GM23338 (cell line): Measurements from ENCODE around the gene C10orf90. TPM values are rescaled to one million over a fixed set of nuclear protein-coding genes. Genes with fewer than 3 reads are reported as not detected.

Experiments
- ATAC-seq: fragments of 200-7000 bp; cut with Tn5 transposase; 3 replicates; pipeline ENCODE4 v1.9.1; 2020
- DNase-seq: peaks from one replicate; pipeline ENCODE4 v3.0.0-alpha.2; 2015; ENCODE audit warnings: low spot score
- H2AFZ ChIP-seq: fragments of 200-600 bp; sonication (generic); 2 replicates; pipeline ENCODE4 v1.8.0; 2016; ENCODE audit warnings: antibody characterized with exemption, mild to moderate bottlenecking, moderate library complexity
- H3F3A ChIP-seq: fragments of 200-600 bp; sonication (generic); replicated peaks from 2 replicates; pipeline ENCODE4 v1.8.0; 2017; ENCODE audit warnings: antibody characterized with exemption, mixed run types, low read depth
- H3K27ac ChIP-seq: fragments of 200-600 bp; sonication (generic); 2 replicates; pipeline ENCODE4 v1.6.1; 2016; ENCODE audit warnings: low read depth
- H3K27me3 ChIP-seq: fragments of 200-600 bp; sonication (generic); 2 replicates; pipeline ENCODE4 v1.8.0; 2016; ENCODE audit warnings: mild to moderate bottlenecking, mixed run types, moderate library complexity; ENCODE audit not compliant: insufficient read depth
- H3K36me3 ChIP-seq: fragments of 200-600 bp; sonication (generic); 2 replicates; pipeline ENCODE4 v1.8.0; 2016; ENCODE audit warnings: mild to moderate bottlenecking; ENCODE audit not compliant: insufficient read depth
- H3K4me1 ChIP-seq: fragments of 200-600 bp; sonication (generic); 2 replicates; pipeline ENCODE4 v1.8.0; 2016; ENCODE audit warnings: mild to moderate bottlenecking, moderate library complexity; ENCODE audit not compliant: insufficient read depth
- H3K4me2 ChIP-seq: fragments of 200-600 bp; sonication (generic); 2 replicates; pipeline ENCODE4 v1.7.1; 2017; ENCODE audit warnings: mixed run types
- H3K4me3 ChIP-seq: fragments of 200-600 bp; sonication (generic); 2 replicates; pipeline ENCODE4 v1.6.1; 2016; ENCODE audit warnings: mixed run types
- H3K79me2 ChIP-seq: fragments of 200-600 bp; sonication (generic); replicated peaks from 2 replicates; pipeline ENCODE4 v1.8.0; 2017; ENCODE audit warnings: mild to moderate bottlenecking; ENCODE audit not compliant: insufficient read depth
- H3K9me2 ChIP-seq: fragments of 200-600 bp; sonication (generic); 2 replicates; pipeline ENCODE4 v1.8.0; 2017; ENCODE audit not compliant: insufficient read depth
- H4K20me1 ChIP-seq: fragments of 200-600 bp; sonication (generic); replicated peaks from 2 replicates; pipeline ENCODE4 v1.8.0; 2017; ENCODE audit warnings: mild to moderate bottlenecking; ENCODE audit not compliant: insufficient read depth
- H3K27ac Mint-ChIP-seq: 2 replicates; pipeline ENCODE4 v1.8.0; 2020; ENCODE audit warnings: inconsistent platforms, mild to moderate bottlenecking, moderate library complexity, mixed read lengths
- H3K27me3 Mint-ChIP-seq: 3 replicates; pipeline ENCODE4 v1.8.0; 2022; ENCODE audit warnings: low read depth, mild to moderate bottlenecking, moderate library complexity, mixed read lengths, inconsistent platforms; ENCODE audit not compliant: insufficient read depth, poor library complexity
- H3K36me3 Mint-ChIP-seq: 3 replicates; pipeline ENCODE4 v1.8.0; 2021; ENCODE audit warnings: low read depth, mild to moderate bottlenecking, inconsistent platforms, moderate library complexity, mixed read lengths
- H3K4me1 Mint-ChIP-seq: 3 replicates; pipeline ENCODE4 v1.8.0; 2020; ENCODE audit warnings: mild to moderate bottlenecking, inconsistent platforms, mixed read lengths
- H3K4me3 Mint-ChIP-seq: 3 replicates; pipeline ENCODE4 v1.8.0; 2021; ENCODE audit warnings: moderate library complexity, mild to moderate bottlenecking, inconsistent platforms, mixed read lengths
- H3K9me3 Mint-ChIP-seq: 3 replicates; pipeline ENCODE4 v1.8.0; 2020; ENCODE audit warnings: moderate library complexity, mild to moderate bottlenecking, inconsistent platforms, mixed read lengths
- CREB1 ChIP-seq: fragments of 250-450 bp; sonication (Bioruptor Pico); IDR thresholded peaks from 2 replicates; pipeline ENCODE4 v1.5.0; 2020; ENCODE audit warnings: low read depth, mild to moderate bottlenecking, moderate library complexity
- CTCF ChIP-seq, 2 experiments: fragments of 200-600 bp in 1 of 2; sonication (generic) in 1 of 2; conservative IDR thresholded peaks; 2 replicates each; pipeline versions ENCODE4 v1.5.1 to v1.6.1; 2016 to 2017; ENCODE audit warnings: antibody characterized with exemption in 2 of 2, low read depth in 2 of 2, mild to moderate bottlenecking in 2 of 2, moderate library complexity in 1 of 2
- ETS1 ChIP-seq: IDR thresholded peaks from 2 replicates; pipeline ENCODE4 v1.6.1; 2016; ENCODE audit warnings: antibody characterized with exemption
- EZH2 ChIP-seq: fragments of 200-600 bp; sonication (generic); IDR thresholded peaks from one replicate; pipeline ENCODE4 v1.8.0; 2017; ENCODE audit warnings: antibody characterized with exemption, mild to moderate bottlenecking, low read depth; ENCODE audit not compliant: unreplicated experiment
- EZH2phosphoT487 ChIP-seq: fragments of 200-600 bp; sonication (generic); IDR thresholded peaks from one replicate; pipeline ENCODE4 v1.8.1; 2018; ENCODE audit warnings: antibody characterized with exemption; ENCODE audit not compliant: unreplicated experiment
- JUNB ChIP-seq: IDR thresholded peaks from one replicate; pipeline ENCODE4 v1.6.1; 2016; ENCODE audit warnings: antibody characterized with exemption; ENCODE audit not compliant: unreplicated experiment
- NANOG ChIP-seq: IDR thresholded peaks from 2 replicates; pipeline ENCODE4 v1.6.1; 2016; ENCODE audit warnings: antibody characterized with exemption, borderline replicate concordance
- POLR2AphosphoS5 ChIP-seq: IDR thresholded peaks from 2 replicates; pipeline ENCODE4 v1.6.1; 2016; ENCODE audit warnings: antibody characterized with exemption, low read depth
- STAT1 ChIP-seq: IDR thresholded peaks from one replicate; pipeline ENCODE4 v1.6.1; 2016; ENCODE audit warnings: antibody characterized with exemption; ENCODE audit not compliant: unreplicated experiment
- ZNF114 ChIP-seq: fragments of 250-450 bp; sonication (Bioruptor Pico); IDR thresholded peaks from 2 replicates; pipeline ENCODE4 v1.5.0; 2020; ENCODE audit warnings: mild to moderate bottlenecking, moderate library complexity
- ZNF331 ChIP-seq: fragments of 250-450 bp; sonication (Bioruptor Pico); IDR thresholded peaks from 2 replicates; pipeline ENCODE4 v1.5.0; 2020; ENCODE audit warnings: low read depth, mild to moderate bottlenecking, moderate library complexity
- polyA plus RNA-seq: library from polyadenylated mRNA; unstranded; fragments of >200 nt; fragmentation: Nextera tagmentation; extraction: Ambion mirVana; gene quantifications from 2 replicates; pipeline ENCODE4 v1.2.1, GENCODE V29; 2016
- total RNA-seq: library from RNA; depleted of rRNA; stranded (reverse); fragments of >200 nt; shearing (Covaris generic); gene quantifications from 2 replicates; pipeline ENCODE4 v1.2.3, GENCODE V29; 2014
- TF ChIP-seq, protein P1 (sequence below): IDR thresholded peaks from one replicate; pipeline ENCODE4 v1.6.1; 2018; ENCODE audit warnings: antibody characterized with exemption; ENCODE audit not compliant: unreplicated experiment

The C10orf90 gene
- total and polyA plus RNA-seq, 2 experiments from 2014 or later = 0.76 to 0.97 TPM

GRCh38 chr10:126634347-126634746 is 36.1 kb downstream of the C10orf90 start (continued):
- TF ChIP-seq ZNF331 = no peak
- TF ChIP-seq NANOG = no peak
- TF ChIP-seq EZH2phosphoT487 = no peak
- no peak for TF ChIP-seq POLR2AphosphoS5
- no peak for TF ChIP-seq JUNB
- no peak for TF ChIP-seq ETS1
- TF ChIP-seq CTCF (conservative IDR thresholded peaks at IDR 0.05; ENCODE audit: low read depth in 2 of 2) = no peak

- no peak for DNase-seq
- no peak for ATAC-seq
- Histone ChIP-seq H4K20me1 (no peaks in the 10 kb centered on the region), H3K79me2 (no peaks in the 10 kb centered on the region), H3K9me2 (no peaks in the 10 kb centered on the region), H3K4me3 (no peak overlapping the region), H3K4me2 (no peak overlapping the region), H3K4me1 (no peaks in the 10 kb centered on the region), H2AFZ (no peak overlapping the region), H3K36me3 (no peaks in the 10 kb centered on the region), H3K27ac (no peak overlapping the region), H3F3A (no peaks in the 10 kb centered on the region), H3K27me3 (no peaks in the 10 kb centered on the region)
- H3K9me3 Mint-ChIP-seq = no peaks in the 10 kb centered on the region
- H3K27ac Mint-ChIP-seq = no peak overlapping the region
- H3K4me3 Mint-ChIP-seq = no peak overlapping the region
- no peaks in the 10 kb centered on the region for H3K36me3 Mint-ChIP-seq
- H3K4me1 Mint-ChIP-seq = no peaks in the 10 kb centered on the region
- no peaks in the 10 kb centered on the region for H3K27me3 Mint-ChIP-seq
- TF ChIP-seq CREB1 (CRISPR knock-in tag) (no peak), ZNF114 (CRISPR knock-in tag) (no peak), ZNF331 (no peak), EZH2phosphoT487 (no peak), ETS1 (no peak), JUNB (no peak), CTCF (conservative IDR thresholded peaks at IDR 0.05; ENCODE audit: low read depth in 2 of 2) (no peak), EZH2 (no peak), STAT1 (no peak), NANOG (no peak)
- TF ChIP-seq, protein P1, sequence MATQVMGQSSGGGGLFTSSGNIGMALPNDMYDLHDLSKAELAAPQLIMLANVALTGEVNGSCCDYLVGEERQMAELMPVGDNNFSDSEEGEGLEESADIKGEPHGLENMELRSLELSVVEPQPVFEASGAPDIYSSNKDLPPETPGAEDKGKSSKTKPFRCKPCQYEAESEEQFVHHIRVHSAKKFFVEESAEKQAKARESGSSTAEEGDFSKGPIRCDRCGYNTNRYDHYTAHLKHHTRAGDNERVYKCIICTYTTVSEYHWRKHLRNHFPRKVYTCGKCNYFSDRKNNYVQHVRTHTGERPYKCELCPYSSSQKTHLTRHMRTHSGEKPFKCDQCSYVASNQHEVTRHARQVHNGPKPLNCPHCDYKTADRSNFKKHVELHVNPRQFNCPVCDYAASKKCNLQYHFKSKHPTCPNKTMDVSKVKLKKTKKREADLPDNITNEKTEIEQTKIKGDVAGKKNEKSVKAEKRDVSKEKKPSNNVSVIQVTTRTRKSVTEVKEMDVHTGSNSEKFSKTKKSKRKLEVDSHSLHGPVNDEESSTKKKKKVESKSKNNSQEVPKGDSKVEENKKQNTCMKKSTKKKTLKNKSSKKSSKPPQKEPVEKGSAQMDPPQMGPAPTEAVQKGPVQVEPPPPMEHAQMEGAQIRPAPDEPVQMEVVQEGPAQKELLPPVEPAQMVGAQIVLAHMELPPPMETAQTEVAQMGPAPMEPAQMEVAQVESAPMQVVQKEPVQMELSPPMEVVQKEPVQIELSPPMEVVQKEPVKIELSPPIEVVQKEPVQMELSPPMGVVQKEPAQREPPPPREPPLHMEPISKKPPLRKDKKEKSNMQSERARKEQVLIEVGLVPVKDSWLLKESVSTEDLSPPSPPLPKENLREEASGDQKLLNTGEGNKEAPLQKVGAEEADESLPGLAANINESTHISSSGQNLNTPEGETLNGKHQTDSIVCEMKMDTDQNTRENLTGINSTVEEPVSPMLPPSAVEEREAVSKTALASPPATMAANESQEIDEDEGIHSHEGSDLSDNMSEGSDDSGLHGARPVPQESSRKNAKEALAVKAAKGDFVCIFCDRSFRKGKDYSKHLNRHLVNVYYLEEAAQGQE = no peak
These were observed 37.8 kb downstream of the C10orf90 start for GRCh38 chr10:126632705-126633104.
